ENCODE data around the gene CASKIN2. TPM values are rescaled to one million over a fixed set of nuclear protein-coding genes. Genes with fewer than 3 reads are reported as not detected.
A peak's percentile ranks its signal among the peaks of the same experiment; 100 is the strongest.

CASKIN2 gene
- total RNA-seq, 1 experiment from 2014 or later, result 40.0 TPM

DNA sequence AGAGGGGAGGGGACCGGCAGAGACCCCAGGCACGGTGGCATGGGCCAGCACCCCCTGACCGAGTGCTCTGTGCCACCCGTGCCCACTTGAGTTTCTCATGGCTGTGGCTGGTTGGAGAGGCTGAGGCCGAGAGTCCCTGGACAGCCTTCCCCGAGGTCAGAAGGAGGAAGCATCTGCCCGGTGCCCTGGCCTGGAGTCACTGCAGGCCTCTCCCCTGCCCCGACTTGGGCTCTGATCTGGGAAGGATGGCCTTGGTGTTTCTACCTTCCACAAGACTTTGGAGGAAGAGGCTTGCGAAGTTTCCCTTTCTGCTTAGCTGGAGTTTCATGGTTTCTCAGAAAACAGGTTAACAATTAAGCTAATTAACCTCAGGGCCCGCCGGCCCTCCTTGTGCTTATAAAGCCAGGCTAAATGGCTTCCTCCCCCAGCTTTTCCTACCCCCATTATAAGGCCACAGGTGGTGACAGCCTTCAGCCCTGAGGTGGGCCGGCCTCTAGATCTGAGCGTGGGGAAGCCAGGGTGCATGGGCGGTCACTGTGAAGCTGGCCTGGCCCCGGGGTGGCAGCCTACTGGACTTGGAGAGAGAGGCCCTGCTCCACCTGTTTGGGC, 27.5 kb upstream of the CASKIN2 start:
- TF ChIP-seq REST (IDR thresholded peaks at IDR 0.05; ENCODE audit: insufficient read depth in 1 of 2, low read depth in 2 of 2, low read length in 1 of 2) (no peak), SIN3A (IDR thresholded peaks at IDR 0.05; ENCODE audit: borderline replicate concordance, insufficient read depth, low read depth, low read length) (no peak)
- ChIA-PET POLR2A (no interaction called here), CTCF (no interaction called here)
- Histone ChIP-seq H3K27ac (ENCODE audit: low read length) (no peak overlapping the region), H3K4me1 (ENCODE audit: control insufficient read depth, insufficient read depth, low read length) (peaks cover 27% of the 10 kb centered on the region), H3K4me3 (ENCODE audit: low read depth in 2 of 2, low read length in 2 of 2) (no peak overlapping the region), H3K36me3 (ENCODE audit: control insufficient read depth, insufficient read depth, low read length) (no peaks in the 10 kb centered on the region), H3K27me3 (ENCODE audit: control insufficient read depth, insufficient read depth, low read length) (no peaks in the 10 kb centered on the region), H3K9me3 (ENCODE audit: control insufficient read depth, insufficient read depth, low read depth, low read length) (no peaks in the 10 kb centered on the region)
- in situ Hi-C loops (cut with HindIII; ENCODE audit: low pct_unique_long_range_greater_than_20kb, low sequenced_read_pairs) (no loop called here), intact Hi-C loops (cut with micrococcal nuclease; ENCODE audit: unreplicated experiment) (no loop called here)
- ATAC-seq (0 out of 2 replicates have a peak, but pooled peaks have one; percentile 37), DNase-seq (ENCODE audit: low read depth, low spot score) (no peak)
- no TSS peak for BruUV-seq (replicated peaks)

- H3K36me3 ChIP-seq (ENCODE audit: control insufficient read depth, insufficient read depth, low read length), result no peaks in the 10 kb centered on the region
- ChIA-PET CTCF (no interaction called here), POLR2A (no interaction called here)
- no peak for ATAC-seq
- no peak overlapping the region for H3K4me3 ChIP-seq (ENCODE audit: low read depth in 2 of 2, low read length in 2 of 2)
- in situ Hi-C loops (cut with HindIII; ENCODE audit: low pct_unique_long_range_greater_than_20kb, low sequenced_read_pairs), result no loop called here
- no peak for DNase-seq (ENCODE audit: low read depth, low spot score)
- peaks cover 27% of the 10 kb centered on the region for H3K4me1 ChIP-seq (ENCODE audit: control insufficient read depth, insufficient read depth, low read length)
- no TSS peak for BruUV-seq (replicated peaks)
- intact Hi-C loops (cut with micrococcal nuclease; ENCODE audit: unreplicated experiment), result no loop called here
- TF ChIP-seq CTCF (IDR thresholded peaks at IDR 0.05), result no peak
- TF ChIP-seq SIN3A (IDR thresholded peaks at IDR 0.05; ENCODE audit: borderline replicate concordance, insufficient read depth, low read depth, low read length), result no peak
- TF ChIP-seq POLR2AphosphoS5 (IDR thresholded peaks at IDR 0.05; ENCODE audit: low read depth, low read length), result no peak
- no peak for TF ChIP-seq REST (IDR thresholded peaks at IDR 0.05; ENCODE audit: insufficient read depth in 1 of 2, low read depth in 2 of 2, low read length in 1 of 2)
- TF ChIP-seq TCF7L2 (IDR thresholded peaks at IDR 0.05; ENCODE audit: low read depth, low read length), result no peak
- H3K27ac ChIP-seq (ENCODE audit: low read length), result no peak overlapping the region
- no peaks in the 10 kb centered on the region for H3K27me3 ChIP-seq (ENCODE audit: control insufficient read depth, insufficient read depth, low read length)
- no peaks in the 10 kb centered on the region for H3K9me3 ChIP-seq (ENCODE audit: control insufficient read depth, insufficient read depth, low read depth, low read length)
Measured at GRCh38 chr17:75542229-75542628, 26.9 kb upstream of the CASKIN2 start.

Data from Panc1 (cell line).